SJSA1 (cell line): ENCODE data around the gene HELZ. TPM values are rescaled to one million over a fixed set of nuclear protein-coding genes. Genes with fewer than 3 reads are reported as not detected.
"Not testable (repeated sequence)": the region's sequence is repeated elsewhere in the genome, so short reads cannot be mapped to it uniquely, and the experiment has no call there.

ENCODE experiments used
- DNase-seq, 2 experiments: peaks; one replicate each; pipeline ENCODE4 v3.0.0-alpha.2; 2015 to 2020; ENCODE audit warnings: low spot score in 2 of 2, low read depth in 1 of 2
- H3K27ac ChIP-seq: fragments of 250-450 bp; sonication (Bioruptor Pico); 2 replicates; pipeline ENCODE4 v1.5.1; 2020; ENCODE audit warnings: mild to moderate bottlenecking, moderate library complexity
- H3K27me3 ChIP-seq: fragments of 250-450 bp; sonication (Bioruptor Pico); replicated peaks from 2 replicates; pipeline ENCODE4 v1.5.1; 2020; ENCODE audit warnings: mild to moderate bottlenecking, moderate library complexity
- H3K36me3 ChIP-seq: fragments of 250-450 bp; sonication (Bioruptor Pico); 2 replicates; pipeline ENCODE4 v1.5.1; 2020; ENCODE audit warnings: mild to moderate bottlenecking
- H3K4me1 ChIP-seq: fragments of 250-450 bp; sonication (Bioruptor Pico); replicated peaks from 2 replicates; pipeline ENCODE4 v1.6.1; 2021; ENCODE audit warnings: mild to moderate bottlenecking
- H3K4me3 ChIP-seq: fragments of 250-450 bp; sonication (Bioruptor Pico); 2 replicates; pipeline ENCODE4 v1.5.1; 2020; ENCODE audit warnings: mild to moderate bottlenecking
- H3K9me3 ChIP-seq: fragments of 250-450 bp; sonication (Bioruptor Pico); replicated peaks from 2 replicates; pipeline ENCODE4 v1.5.1; 2020; ENCODE audit warnings: mild to moderate bottlenecking
- total RNA-seq: library from RNA; depleted of rRNA; stranded (reverse); fragments of >200 nt; shearing (Covaris generic); gene quantifications from 2 replicates; pipeline ENCODE4 v1.2.3, GENCODE V29; 2014

Gene HELZ
- total RNA-seq, 1 experiment from 2014 or later, result 60.0 TPM

- not testable (repeated sequence) for H3K4me3 ChIP-seq, H3K36me3 ChIP-seq, H3K27ac ChIP-seq, H3K9me3 ChIP-seq, DNase-seq, H3K4me1 ChIP-seq, H3K27me3 ChIP-seq
Measured at GRCh38 chr17:67041119-67041518, 203.9 kb downstream of the HELZ start.

- Histone ChIP-seq H3K9me3 (0 out of 2 replicates have a peak, but pooled peaks cover 2% of the 10 kb centered on the region), H3K27me3 (no peaks in the 10 kb centered on the region), H3K4me3 (no peak overlapping the region), H3K36me3 (no peaks in the 10 kb centered on the region), H3K4me1 (peaks cover 8% of the 10 kb centered on the region), H3K27ac (no peak overlapping the region)
- no peak for DNase-seq
Measured at GRCh38 chr17:67040652-67041051, 204.3 kb downstream of the HELZ start.

GRCh38 chr17:67038861-67039365, 206.1 kb downstream of the HELZ start:
- H3K36me3 ChIP-seq, result no peaks in the 10 kb centered on the region
- peaks cover 8% of the 10 kb centered on the region for H3K4me1 ChIP-seq
- H3K4me3 ChIP-seq, result no peak overlapping the region
- DNase-seq, result no peak
- 0 out of 2 replicates have a peak, but pooled peaks cover 2% of the 10 kb centered on the region for H3K9me3 ChIP-seq
- H3K27me3 ChIP-seq, result no peaks in the 10 kb centered on the region
- H3K27ac ChIP-seq, result no peak overlapping the region

GRCh38 chr17:67035131-67036083, 209.6 kb downstream of the HELZ start:
- Histone ChIP-seq H3K36me3 (no peaks in the 10 kb centered on the region), H3K27ac (no peak overlapping the region), H3K4me1 (no peaks in the 10 kb centered on the region), H3K27me3 (no peaks in the 10 kb centered on the region), H3K9me3 (no peaks in the 10 kb centered on the region), H3K4me3 (no peak overlapping the region)
- no peak for DNase-seq

GRCh38 chr17:67033613-67034012, 211.4 kb downstream of the HELZ start:
- no peaks in the 10 kb centered on the region for H3K27me3 ChIP-seq
- H3K4me1 ChIP-seq, result no peaks in the 10 kb centered on the region
- H3K9me3 ChIP-seq, result no peaks in the 10 kb centered on the region
- H3K4me3 ChIP-seq, result no peak overlapping the region
- DNase-seq, result no peak
- no peaks in the 10 kb centered on the region for H3K36me3 ChIP-seq
- H3K27ac ChIP-seq, result no peak overlapping the region

GRCh38 chr17:67032985-67033384, 212.0 kb downstream of the HELZ start:
- Histone ChIP-seq H3K4me1 (no peaks in the 10 kb centered on the region), H3K9me3 (no peaks in the 10 kb centered on the region), H3K27me3 (no peaks in the 10 kb centered on the region), H3K36me3 (no peaks in the 10 kb centered on the region), H3K27ac (no peak overlapping the region), H3K4me3 (no peak overlapping the region)
- no peak for DNase-seq

- peaks cover 2% of the 10 kb centered on the region for H3K4me1 ChIP-seq
- no peak overlapping the region for H3K27ac ChIP-seq
- H3K4me3 ChIP-seq, result no peak overlapping the region
- no peaks in the 10 kb centered on the region for H3K36me3 ChIP-seq
- no peak for DNase-seq
- H3K9me3 ChIP-seq, result no peaks in the 10 kb centered on the region
- no peaks in the 10 kb centered on the region for H3K27me3 ChIP-seq
Measured at GRCh38 chr17:67032382-67032781, 212.6 kb downstream of the HELZ start.

GRCh38 chr17:67030641-67031040, 214.4 kb downstream of the HELZ start:
- Histone ChIP-seq H3K36me3 (peaks cover 10% of the 10 kb centered on the region; the same call in 1 of the 2 replicates), H3K4me1 (peaks cover 13% of the 10 kb centered on the region), H3K4me3 (no peak overlapping the region), H3K27ac (no peak overlapping the region), H3K9me3 (no peaks in the 10 kb centered on the region), H3K27me3 (no peaks in the 10 kb centered on the region; the same call in 1 of the 2 replicates)
- DNase-seq, result no peak

GRCh38 chr17:67027031-67027628, 217.9 kb downstream of the HELZ start:
- Histone ChIP-seq H3K27me3 (no peaks in the 10 kb centered on the region; the same call in 1 of the 2 replicates), H3K4me3 (no peak overlapping the region), H3K4me1 (peaks cover 13% of the 10 kb centered on the region), H3K36me3 (peaks cover 36% of the 10 kb centered on the region), H3K9me3 (no peaks in the 10 kb centered on the region), H3K27ac (no peak overlapping the region)
- DNase-seq, result peak; percentile 60 to 77

- no peaks in the 10 kb centered on the region for H3K9me3 ChIP-seq
- peaks cover 41% of the 10 kb centered on the region for H3K36me3 ChIP-seq
- peaks cover 13% of the 10 kb centered on the region for H3K4me1 ChIP-seq
- H3K27ac ChIP-seq, result no peak overlapping the region
- H3K4me3 ChIP-seq, result no peak overlapping the region
- H3K27me3 ChIP-seq, result no peaks in the 10 kb centered on the region; the same call in 1 of the 2 replicates
- DNase-seq, result no peak
Measured at GRCh38 chr17:67026341-67026740, 218.7 kb downstream of the HELZ start.

- Histone ChIP-seq H3K9me3 (no peaks in the 10 kb centered on the region), H3K27me3 (no peaks in the 10 kb centered on the region; the same call in 1 of the 2 replicates), H3K4me1 (peaks cover 13% of the 10 kb centered on the region), H3K27ac (no peak overlapping the region), H3K4me3 (no peak overlapping the region), H3K36me3 (peaks cover 49% of the 10 kb centered on the region)
- DNase-seq, result no peak
Measured at GRCh38 chr17:67025216-67025792, 219.7 kb downstream of the HELZ start.

- no peak for DNase-seq
Measured at GRCh38 chr17:67024736-67025135, 220.3 kb downstream of the HELZ start.

GRCh38 chr17:67022451-67022810, 222.6 kb downstream of the HELZ start:
- no peak for DNase-seq
- no peak overlapping the region for H3K27ac ChIP-seq
- H3K4me1 ChIP-seq, result peaks cover 11% of the 10 kb centered on the region
- peaks cover 72% of the 10 kb centered on the region for H3K36me3 ChIP-seq
- no peaks in the 10 kb centered on the region for H3K9me3 ChIP-seq
- no peaks in the 10 kb centered on the region; the same call in 1 of the 2 replicates for H3K27me3 ChIP-seq
- H3K4me3 ChIP-seq, result no peak overlapping the region

More at GRCh38 chr17:67024736-67025135, 220.3 kb downstream of the HELZ start:
- Histone ChIP-seq H3K27ac (no peak overlapping the region), H3K9me3 (no peaks in the 10 kb centered on the region), H3K36me3 (peaks cover 55% of the 10 kb centered on the region), H3K27me3 (no peaks in the 10 kb centered on the region; the same call in 1 of the 2 replicates), H3K4me1 (peaks cover 13% of the 10 kb centered on the region), H3K4me3 (no peak overlapping the region)
